ENCODE measurements around the gene ANKRD44.
"Not testable (repeated sequence)": the region's sequence is repeated elsewhere in the genome, so short reads cannot be mapped to it uniquely, and the experiment has no call there.

ANKRD44 gene

DNA sequence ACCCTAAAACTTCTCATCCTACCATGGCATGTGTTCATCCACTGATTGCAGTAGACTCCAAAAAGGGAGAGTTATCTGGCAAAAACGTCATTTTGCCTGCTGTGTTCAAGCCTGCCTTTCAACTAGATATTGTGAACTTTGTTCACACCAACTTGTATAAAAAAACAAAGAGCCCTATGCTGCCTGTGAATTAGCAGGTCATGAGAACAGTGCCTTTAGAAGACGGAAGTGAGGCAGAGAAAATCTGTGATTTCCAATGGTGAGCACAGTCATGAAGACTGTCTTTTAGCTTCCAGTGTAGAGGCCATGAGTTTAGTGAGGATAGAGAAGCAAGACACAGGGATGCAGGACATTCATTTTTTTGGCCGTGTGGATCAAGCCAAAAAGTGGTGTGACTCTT, 280.5 kb downstream of the ANKRD44 start:
- no peak for DNase-seq
- no peak for ATAC-seq

DNA sequence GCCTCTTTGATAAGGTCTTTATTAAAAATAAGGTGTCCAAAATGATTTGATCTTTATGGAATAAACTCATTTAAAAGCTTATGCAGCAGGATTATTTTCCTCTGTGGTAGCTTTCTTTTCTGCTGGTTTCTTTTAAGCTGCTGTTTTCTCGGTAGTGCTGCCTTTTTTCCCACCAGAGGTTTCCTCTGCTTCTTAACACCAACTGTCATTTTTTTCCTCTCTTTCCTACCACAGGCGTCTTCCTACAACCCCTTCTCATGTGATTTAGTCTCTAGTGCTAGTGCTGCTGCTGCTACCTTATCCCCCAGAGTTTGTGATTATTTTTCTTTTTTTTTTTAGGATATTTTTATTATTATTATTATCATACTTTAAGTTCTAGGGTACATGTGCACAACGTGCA, 281.9 kb downstream of the ANKRD44 start:
- DNase-seq: no peak
- ATAC-seq: no peak

DNA sequence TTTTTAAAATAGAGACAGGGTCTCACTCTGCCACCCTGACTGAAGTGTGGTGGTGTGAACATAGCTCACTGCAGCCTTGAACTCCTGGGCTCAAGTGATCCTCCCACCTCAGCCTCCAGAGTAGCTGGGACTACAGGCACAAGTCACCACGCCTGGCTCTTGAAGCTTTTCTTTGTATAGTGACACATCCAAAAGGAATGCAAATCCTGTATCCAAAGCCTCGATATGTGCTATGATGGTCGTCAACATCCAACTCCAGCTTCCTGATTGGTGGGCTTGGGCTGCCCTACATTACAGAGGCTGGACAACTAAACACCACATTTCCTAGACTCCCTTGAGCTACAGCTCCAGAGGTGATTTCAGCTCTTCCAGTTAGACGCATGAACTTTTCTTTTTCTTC, 282.4 kb downstream of the ANKRD44 start:
- ATAC-seq: no peak
- no peak for DNase-seq

DNA sequence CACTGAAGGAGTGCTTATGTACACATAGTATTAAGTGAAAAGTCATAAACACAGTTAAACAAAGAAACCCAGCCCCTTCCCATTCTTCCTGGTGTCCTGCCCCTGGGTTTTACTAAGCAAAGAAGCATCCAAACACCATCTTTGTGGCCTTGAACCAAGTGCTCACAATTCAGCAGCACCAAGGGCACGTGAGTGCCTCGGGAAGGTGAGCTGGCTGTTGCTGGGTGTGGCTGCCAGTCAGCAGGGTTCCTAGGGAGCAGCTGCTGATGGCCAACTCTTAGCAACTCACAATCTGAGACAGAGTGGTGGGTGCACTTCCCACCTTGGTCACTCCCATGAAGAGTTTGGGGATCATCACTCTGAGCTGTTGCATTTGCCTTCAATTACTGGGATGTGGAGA, 286.4 kb downstream of the ANKRD44 start:
- no peak for DNase-seq

DNA sequence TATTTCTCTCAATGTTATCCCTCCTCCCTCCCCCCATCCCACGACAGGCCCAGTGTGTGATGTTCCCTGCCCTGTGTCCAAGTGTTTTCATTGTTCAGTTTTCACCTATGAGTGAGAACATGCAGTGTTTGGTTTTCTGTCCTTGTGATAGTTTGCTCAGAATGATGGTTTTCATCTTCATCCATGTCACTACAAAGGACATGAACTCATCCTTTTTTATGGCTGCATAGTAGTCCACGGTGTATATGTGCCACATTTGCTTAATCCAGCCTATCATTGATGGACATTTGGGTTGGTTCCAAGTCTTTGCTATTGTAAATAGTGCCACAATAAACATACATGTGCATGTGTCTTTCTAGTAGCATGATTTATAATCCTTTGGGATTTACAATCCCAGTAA, 289.7 kb downstream of the ANKRD44 start:
- DNase-seq, ATAC-seq: not testable (repeated sequence)

More for the DNA sequence above, 286.4 kb downstream of the ANKRD44 start:
- no peak for ATAC-seq

DNA sequence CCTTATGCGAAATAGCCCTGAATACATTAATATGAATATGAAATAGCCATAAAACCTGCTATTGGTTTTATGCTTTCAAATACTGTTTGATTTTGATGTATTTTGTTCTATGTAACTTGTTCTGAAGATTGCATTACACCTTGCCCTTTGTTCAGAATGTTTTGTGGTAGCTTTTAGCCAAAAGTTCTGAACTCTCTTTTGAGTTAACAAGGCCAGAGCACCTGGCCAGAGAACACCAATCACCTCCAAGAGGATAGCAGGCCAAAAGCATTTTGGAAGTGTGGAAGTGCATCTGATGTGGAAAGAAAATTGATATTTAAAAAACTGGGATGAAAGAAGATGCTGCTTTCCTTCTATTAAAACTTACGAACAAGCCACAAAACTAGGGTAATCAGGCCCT, 297.5 kb downstream of the ANKRD44 start:
- ATAC-seq (no peak), DNase-seq (no peak)

DNA sequence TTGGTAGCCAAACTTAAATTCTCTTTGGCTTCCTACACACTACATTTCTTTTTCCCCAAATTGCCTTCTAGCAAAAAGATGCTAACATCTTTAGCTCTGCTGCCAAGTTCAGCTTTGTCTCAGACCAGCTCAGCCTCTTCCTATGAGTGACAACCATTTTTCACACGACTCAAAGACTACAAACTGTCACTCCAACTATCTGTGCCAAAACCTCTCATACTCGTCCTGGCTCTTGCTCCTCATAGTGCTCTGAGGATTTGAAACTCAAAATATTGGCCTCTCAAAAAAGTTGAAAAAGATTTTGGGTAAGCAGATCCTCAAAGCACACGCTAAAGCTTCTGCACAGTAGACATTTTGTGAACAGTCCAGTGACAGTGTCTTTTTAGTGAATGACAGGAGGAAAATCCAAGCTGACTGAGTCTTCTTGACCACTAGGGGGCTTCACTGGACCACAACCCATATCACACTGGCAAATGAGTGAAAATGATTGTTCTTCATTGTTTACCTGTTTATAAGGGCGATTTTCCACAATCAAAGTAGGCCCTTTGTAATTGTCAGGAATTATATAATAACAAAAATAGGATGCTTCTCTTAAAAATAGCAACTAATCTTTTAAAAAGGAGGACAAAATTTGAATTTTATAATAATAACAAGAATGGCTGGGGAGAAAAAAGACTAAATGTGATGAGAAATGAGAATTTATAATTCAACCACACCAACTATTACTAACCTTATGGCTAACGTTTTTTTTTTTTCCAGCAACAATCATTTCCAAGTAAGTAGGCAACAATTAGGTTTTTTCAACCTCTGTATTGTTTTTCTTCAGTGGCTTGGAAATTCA, 298.6 kb downstream of the ANKRD44 start:
- no peak for ATAC-seq
- no peak for DNase-seq

DNA sequence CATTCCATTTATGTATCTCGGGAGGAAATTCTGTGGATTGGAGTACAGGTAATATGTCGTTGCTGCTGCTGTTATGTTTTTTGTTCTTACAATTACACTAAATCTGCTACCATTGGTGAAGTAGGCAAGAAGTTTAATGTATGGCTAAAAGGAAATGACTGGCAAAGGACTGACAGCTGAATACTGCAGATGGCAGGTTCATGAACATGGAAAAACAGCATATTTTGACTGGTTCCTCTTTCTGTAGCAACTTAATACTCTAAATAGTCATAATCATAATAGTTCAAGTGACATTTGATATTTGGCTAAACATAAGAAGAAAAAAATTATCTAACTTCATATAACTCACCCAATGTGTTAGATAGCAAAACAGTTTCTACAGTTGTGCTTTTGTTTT, 299.6 kb downstream of the ANKRD44 start:
- ATAC-seq: no peak
- no peak for DNase-seq

DNA sequence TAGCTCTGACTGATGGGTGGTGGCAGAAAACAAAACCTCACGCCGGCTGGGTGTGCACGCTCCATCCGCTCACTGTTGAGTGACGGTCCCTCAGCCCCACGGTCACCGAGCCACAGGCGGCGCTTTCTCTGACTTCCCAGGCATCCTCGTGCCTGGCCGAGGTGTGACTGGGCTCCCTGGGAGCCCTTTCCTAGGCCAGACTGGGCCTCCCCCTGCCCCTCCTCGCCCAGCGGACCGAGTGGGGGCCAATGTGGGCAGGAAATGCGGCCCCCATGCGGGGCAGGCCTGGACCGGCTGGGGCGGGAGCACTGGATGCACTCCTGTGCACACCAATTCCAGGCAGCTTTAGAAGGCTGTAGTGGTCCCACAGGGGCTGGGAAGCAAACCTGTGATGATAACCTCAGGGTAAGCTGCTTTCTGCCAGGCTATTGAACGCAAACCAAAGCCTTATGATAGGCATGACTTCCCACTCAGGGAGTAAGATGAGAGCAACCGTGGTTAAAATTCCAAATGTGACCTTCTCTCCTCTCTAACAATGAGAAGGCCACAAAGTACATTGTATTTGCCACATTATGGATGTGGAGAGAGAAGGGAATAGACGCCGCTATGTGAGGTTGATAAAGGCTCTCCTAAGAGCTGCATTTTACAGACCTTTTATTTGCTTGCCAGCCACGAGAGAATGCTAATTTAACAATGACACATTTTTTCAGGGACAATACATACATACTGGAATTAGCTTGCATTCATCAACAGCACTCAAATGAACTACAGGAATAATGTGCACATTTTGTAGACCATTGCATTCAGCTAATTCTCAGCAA, 300.2 kb downstream of the ANKRD44 start:
- DNase-seq (no peak), ATAC-seq (no peak)

DNA sequence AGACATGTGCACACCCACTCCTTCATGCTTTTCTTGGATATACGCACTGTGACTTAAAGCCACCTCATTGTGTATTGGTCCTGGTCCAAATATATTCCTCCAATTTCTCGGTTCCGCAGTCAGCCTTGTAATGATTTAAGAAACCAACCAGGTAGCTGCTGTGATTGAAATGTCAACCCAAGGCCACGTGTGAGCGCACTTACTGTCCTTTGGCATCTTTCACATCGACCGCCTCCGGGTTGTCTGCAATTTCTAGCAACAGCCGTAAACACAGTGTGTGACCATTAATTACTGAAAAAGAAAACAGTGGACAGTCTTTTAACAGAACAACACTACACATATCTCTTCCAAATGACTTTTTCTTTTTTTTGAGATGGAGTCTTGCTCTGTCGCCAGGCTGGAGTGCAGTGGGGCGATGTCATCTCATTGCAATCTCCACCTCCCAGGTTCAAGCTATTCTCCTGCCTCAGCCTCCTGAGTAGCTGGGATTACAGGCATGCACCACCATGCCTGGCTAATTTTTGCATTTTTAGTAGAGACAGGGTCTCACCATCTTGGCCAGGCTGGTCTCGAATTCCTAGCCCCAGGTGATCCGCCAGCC, 301.7 kb downstream of the ANKRD44 start:
- not testable (repeated sequence) for ATAC-seq, DNase-seq

DNA sequence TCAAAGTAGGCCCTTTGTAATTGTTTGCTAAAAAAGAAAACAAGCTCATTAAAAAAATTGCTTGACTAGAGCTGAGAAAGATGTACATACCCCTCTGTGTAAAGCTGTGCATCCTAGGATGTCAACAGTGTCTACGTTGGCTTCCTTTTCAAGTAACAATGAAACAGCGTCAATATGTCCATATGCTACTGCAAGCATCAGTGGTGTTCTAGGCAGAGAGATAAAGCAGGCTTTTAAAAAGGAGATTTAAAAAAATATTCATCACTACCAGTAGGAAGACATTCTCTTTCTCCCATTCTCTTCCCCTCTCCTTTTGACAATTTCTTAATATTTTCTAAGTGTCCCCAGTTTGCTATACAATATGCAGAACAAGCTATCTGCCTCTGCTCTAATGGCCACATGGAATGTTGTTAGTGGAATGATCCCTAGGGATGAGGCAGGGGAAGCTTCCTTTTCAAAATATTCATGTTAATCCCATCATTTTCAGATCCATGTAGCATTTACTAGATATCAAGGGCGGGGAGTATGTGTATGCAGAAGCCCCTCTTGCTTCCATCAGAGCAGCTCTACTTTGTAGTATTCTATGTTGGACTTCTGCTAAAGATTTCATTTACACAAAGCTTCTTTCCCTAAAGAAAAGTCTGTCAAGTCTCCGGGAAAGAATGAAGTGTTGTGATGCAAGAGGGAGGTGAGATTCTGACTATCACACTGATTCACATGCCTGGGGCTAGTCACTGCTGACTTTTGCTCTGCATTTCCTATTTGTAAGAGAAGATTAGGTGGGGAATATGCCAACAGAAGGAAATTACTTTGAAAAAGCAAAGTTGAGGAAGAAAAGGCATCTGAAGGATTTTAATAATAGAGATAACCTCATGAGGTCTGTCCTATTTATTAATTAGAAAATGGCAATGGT, 302.6 kb downstream of the ANKRD44 start:
- ATAC-seq (no peak), DNase-seq (no peak)

DNA sequence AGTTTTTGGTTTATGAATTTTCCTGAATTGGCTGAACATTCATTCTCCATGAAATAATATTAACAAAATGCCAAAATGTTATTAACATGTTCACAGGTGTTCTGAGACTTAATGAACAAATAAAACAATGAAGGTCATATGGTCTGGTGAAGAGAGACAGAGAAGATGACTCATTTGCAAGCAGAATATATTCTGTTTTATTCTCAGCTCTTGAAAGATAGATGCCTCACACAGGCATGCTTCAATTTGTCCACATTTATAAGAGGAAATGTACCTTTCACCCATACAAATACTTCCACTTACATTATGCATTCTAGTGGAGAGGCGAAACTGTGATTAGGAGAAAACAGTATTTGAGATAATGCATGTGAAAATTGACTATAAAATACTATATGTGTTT, 308.7 kb downstream of the ANKRD44 start:
- DNase-seq: no peak
- no peak for ATAC-seq

DNA sequence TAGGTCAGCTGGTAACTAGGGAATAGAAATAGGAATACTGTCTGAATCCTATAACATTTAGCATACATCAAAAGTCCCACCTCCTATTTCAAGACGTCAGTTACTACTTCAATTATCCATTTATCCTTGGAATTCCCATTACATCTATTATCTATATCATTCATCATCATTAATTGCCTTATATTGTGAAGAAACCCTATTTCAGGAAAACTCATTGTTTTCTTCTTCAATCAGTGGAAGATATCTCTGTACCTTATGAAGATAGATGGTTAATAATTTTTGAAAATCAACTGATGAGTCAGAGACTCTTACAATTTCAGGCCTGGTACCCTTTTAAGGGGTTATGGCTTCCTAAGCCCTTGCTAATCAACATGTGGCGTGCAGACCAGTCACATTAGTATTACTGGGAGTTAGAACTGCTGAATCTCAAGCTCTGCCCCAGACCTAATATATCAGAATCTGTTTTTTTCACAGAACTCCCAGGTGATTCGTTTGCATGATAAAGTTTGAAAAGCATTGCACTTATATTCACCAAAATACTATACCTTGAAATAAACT, 314.7 kb downstream of the ANKRD44 start:
- ATAC-seq: no peak
- DNase-seq: no peak

DNA sequence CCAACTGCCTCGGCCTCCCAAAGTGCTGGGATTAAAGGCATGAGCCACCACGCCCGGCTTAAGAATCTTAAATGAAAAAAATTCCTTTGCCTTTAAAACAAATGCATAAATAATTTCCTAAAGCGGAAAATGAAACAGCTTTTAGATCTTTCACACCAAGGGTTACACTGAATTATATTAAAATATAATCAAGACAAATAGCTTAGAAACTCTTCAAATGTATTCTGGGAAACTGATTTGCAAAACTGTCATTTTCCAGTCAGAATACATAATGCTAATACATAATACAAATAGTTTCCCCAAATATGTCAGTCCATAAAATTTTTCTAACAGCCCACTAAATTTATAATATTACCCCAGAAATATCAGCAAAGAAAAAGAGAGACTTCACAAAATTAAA, 315.8 kb downstream of the ANKRD44 start:
- ATAC-seq: no peak
- DNase-seq: no peak

DNA sequence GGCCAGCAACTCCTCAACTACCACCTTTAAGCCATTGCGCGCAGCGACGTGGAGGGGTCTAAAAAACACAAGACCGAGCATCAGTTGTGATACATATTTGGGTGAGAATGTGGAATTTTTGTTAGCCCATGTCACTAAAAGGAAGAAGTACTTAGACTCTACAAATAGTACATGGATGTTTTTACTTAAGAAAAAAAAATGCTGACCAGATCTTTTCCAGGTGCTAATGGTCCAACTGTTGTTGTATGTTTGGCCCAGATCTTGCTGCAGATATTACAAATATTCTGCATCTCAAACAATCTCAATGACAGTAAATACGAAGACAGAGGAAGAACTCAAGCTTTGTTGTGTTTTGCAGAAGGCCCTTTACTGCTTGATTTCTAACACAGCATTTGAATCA, 317.0 kb downstream of the ANKRD44 start:
- ATAC-seq (no peak), DNase-seq (no peak)

DNA sequence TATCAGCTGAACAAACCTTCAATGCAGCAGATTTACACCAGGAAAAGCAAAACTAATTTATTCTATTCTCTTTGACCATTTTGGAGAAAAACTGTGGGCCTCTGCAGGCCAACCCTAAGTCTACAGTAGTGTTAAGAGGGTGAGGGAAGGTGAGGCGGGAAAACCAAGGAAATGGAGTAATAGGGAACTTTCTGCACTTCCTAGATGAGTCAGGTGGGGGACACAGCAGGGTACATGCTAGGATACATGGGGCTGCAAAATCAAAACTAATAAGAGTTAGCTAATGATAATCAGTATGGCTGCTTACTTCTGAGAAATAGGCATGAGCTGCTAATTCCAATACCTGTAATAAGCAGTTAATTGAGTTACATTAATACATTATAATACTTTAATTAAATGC, 318.1 kb downstream of the ANKRD44 start:
- DNase-seq (no peak), ATAC-seq (no peak)

DNA sequence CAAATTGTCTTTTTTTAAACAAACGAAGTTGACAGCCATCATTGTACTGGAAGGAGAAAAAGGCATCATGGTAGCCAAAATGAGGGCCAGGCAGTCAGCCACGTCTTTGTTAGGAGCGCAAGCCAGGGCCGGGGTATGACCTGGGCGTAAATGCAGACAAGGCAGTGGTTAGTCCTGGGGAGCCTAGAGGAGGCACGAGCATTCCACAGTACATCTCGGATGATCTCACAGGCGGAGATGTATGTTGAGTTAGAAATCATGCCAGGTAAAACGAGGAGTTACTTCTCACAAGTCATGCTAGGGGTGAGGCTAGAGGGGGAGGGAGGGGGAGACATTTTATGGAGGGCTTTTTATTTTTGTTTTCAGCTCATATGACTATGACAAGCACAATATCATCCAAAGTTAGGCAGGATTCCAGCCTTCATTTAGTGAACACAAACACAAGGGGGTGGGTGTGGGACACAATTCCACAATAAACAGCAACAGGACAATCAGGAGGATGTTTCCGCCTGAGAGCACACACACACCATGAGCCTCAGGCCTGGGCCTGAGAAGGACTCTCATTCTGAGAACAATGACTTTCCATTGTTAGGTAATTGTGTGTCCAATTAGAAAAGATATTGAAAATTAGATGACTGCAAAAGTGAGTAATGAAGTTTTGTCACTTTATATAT, 319.7 kb downstream of the ANKRD44 start:
- DNase-seq (no peak), ATAC-seq (no peak)

DNA sequence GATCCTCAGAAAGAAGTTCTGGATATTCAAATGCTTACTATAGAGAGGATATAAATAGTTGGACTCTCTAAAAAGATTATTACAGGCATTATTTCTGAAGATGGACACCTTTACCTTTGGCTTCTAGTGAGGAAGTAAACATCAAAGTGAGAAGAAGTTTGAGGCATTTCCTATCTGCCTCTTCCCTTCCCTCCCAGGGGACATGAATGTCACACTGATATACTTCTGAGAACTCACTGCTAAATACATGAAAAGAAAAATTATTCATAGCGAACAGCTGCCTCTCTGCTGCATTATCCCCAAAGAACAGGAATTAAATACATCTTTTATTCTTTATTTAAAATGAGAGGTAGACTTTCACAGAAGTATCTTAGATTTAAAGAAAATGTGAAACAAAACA, 320.5 kb downstream of the ANKRD44 start:
- DNase-seq (no peak), ATAC-seq (no peak)

DNA sequence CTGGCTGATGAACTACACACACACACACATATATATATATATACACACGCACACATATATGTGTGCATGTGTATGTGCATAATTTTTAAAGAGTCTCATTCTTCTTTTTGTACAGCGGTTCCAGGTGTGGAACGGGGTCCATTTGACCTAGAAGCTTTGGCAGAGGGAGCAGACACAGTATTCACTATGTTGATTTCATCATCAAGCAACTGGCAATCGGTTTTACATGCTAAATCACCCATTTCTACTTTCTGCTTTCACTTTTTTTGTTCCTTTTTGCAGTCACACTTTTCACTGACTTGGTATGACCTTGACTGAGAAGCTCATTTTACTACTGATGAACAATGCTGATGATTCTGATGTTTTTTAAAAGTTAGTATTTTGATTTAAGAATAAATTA, 321.1 kb downstream of the ANKRD44 start:
- DNase-seq (no peak), ATAC-seq (no peak)

DNA sequence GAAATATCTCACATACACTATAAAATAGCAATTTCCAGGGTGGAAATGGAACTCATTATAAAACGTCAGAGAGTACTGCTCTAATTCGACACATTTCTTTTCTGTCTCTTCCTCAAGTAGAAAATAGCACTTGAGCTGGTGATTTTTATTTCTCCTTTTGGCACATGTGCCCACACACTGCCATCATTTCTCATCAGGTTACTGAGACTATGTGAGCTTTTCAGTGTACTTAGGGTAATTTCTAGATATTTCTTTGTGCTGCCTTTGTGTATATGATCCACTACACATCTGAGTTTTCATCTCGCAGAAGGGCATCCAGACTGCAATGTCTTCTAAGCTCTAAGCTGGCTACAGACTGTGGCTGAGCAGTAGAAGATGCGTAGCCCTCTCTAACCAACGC, 321.9 kb downstream of the ANKRD44 start:
- DNase-seq (no peak), ATAC-seq (no peak)
